Suprapubic skin (tissue), 3 donors: Measurements from ENCODE around the gene FSCN2.

Source experiments
- CTCF ChIP-seq, 2 donors: fragments of 200-600 bp in 1 of 2; fragments of 450-650 bp in 1 of 2; sonication (generic) in 1 of 2; IDR thresholded peaks; one replicate each; pipeline ENCODE4 v1.5.1; 2016 to 2019; ENCODE audit warnings: antibody characterized with exemption in 2 of 2, mild to moderate bottlenecking in 1 of 2, moderate library complexity in 1 of 2
- POLR2A ChIP-seq, 2 donors: fragments of 450-650 bp; IDR thresholded peaks; one replicate each; pipeline ENCODE4 v1.6.1; 2017; ENCODE audit warnings: antibody characterized with exemption in 2 of 2, mild to moderate bottlenecking in 2 of 2, moderate library complexity in 2 of 2

DNA sequence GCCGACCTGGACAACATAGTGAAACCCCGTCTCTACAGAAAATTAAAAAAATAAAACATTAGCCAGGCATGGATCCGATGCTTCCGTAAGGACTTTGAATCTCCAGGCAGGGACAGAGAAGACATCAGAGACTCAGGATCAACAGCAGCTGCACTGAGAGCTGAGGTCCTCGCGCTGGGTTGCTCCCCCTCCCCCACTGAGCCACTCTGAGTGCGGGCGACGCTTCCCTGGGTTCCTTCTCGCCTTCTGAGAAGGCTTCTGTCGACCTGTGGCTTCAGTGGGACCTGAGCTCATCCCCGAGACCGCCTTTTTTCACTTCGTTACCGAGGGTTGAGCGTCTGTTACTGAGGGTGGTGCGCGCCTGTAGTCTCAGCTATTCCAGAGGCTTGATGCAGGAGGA lies 36.0 kb upstream of the FSCN2 start:
- no peak for TF ChIP-seq CTCF (IDR thresholded peaks at IDR 0.05)
- TF ChIP-seq POLR2A (IDR thresholded peaks at IDR 0.05): no peak
